Measurements from ENCODE around the gene PUM2.

PUM2 gene

GRCh38 chr2:20200697-20201555 lies 149.7 kb downstream of the PUM2 start:
- Histone ChIP-seq H3K4me3 (ENCODE audit: low read depth in 1 of 2, low read length in 1 of 2) (no peak overlapping the region), H3K4me1 (ENCODE audit: control insufficient read depth in 1 of 2, insufficient read depth in 1 of 2, low read depth in 1 of 2, low read length in 1 of 2) (no peaks in the 10 kb centered on the region), H3K9me3 (no peaks in the 10 kb centered on the region), H3K27ac (no peak overlapping the region), H3K36me3 (no peaks in the 10 kb centered on the region), H3K27me3 (no peaks in the 10 kb centered on the region)
- TF ChIP-seq, protein P1, sequence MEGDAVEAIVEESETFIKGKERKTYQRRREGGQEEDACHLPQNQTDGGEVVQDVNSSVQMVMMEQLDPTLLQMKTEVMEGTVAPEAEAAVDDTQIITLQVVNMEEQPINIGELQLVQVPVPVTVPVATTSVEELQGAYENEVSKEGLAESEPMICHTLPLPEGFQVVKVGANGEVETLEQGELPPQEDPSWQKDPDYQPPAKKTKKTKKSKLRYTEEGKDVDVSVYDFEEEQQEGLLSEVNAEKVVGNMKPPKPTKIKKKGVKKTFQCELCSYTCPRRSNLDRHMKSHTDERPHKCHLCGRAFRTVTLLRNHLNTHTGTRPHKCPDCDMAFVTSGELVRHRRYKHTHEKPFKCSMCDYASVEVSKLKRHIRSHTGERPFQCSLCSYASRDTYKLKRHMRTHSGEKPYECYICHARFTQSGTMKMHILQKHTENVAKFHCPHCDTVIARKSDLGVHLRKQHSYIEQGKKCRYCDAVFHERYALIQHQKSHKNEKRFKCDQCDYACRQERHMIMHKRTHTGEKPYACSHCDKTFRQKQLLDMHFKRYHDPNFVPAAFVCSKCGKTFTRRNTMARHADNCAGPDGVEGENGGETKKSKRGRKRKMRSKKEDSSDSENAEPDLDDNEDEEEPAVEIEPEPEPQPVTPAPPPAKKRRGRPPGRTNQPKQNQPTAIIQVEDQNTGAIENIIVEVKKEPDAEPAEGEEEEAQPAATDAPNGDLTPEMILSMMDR (IDR thresholded peaks at IDR 0.05) = no peak

- Histone ChIP-seq H3K9me3 (no peaks in the 10 kb centered on the region), H3K27ac (no peak overlapping the region), H3K4me3 (ENCODE audit: low read depth in 1 of 2, low read length in 1 of 2) (no peak overlapping the region), H3K4me1 (ENCODE audit: control insufficient read depth in 1 of 2, insufficient read depth in 1 of 2, low read depth in 1 of 2, low read length in 1 of 2) (no peaks in the 10 kb centered on the region), H3K27me3 (no peaks in the 10 kb centered on the region), H3K36me3 (no peaks in the 10 kb centered on the region)
- TF ChIP-seq, protein P1 (IDR thresholded peaks at IDR 0.05) = no peak
These were observed 150.9 kb downstream of the PUM2 start for GRCh38 chr2:20199633-20200270.

DNA sequence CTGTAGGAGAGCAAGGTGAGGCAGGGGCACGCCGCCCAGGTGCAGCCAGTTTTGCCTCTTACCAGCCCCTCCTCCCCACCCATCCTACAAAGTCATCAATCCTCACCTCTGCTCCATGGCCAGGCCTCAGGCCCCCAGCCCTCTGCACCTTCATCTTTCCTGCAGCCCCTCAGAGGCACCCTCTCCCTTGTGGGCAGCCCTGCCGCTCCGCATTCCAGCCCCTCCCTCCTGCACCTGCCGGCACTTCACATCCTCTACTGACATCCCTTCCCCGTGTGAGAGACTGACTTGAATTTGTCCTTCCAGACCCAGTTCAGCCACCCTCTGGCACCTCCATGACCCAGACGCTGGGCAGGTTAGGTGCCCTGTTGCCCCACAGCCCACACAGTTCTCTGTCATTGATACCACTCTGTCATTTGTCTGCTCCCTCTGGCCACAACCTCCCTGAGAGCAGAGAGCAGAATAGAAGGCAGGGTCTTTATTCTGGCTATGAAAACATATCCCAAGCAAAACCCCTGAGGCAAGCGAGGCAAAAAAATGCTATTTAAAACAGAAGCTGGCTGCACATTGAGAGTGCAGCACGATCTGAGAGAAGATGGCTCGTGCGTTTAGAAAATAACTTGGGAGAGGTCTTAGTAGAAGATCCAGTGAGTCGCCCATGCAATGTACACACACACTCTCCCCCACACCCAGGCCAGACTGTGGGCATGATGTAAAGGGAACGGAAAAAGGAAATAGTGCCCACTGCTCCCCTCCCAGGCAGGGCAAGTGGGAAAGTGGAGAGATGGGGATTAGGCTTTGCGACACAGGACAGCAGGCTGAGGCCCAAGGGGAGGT lies 151.6 kb downstream of the PUM2 start:
- TF ChIP-seq, protein P1 (IDR thresholded peaks at IDR 0.05) = no peak
- H3K27ac ChIP-seq = no peak overlapping the region

More for the DNA sequence above, 151.6 kb downstream of the PUM2 start:
- Histone ChIP-seq H3K36me3 (no peaks in the 10 kb centered on the region), H3K4me1 (ENCODE audit: control insufficient read depth in 1 of 2, insufficient read depth in 1 of 2, low read depth in 1 of 2, low read length in 1 of 2) (no peaks in the 10 kb centered on the region), H3K4me3 (ENCODE audit: low read depth in 1 of 2, low read length in 1 of 2) (no peak overlapping the region), H3K9me3 (no peaks in the 10 kb centered on the region), H3K27me3 (no peaks in the 10 kb centered on the region)

All from neutrophil (primary cell).